HG03139 (cell line): ENCODE data around the gene MED15.

Experiments used
- ATAC-seq: cut with Tn5 transposase; IDR thresholded peaks from one replicate; pipeline ENCODE4 v1.9.1; 2021; ENCODE audit not compliant: unreplicated experiment

The MED15 gene

DNA sequence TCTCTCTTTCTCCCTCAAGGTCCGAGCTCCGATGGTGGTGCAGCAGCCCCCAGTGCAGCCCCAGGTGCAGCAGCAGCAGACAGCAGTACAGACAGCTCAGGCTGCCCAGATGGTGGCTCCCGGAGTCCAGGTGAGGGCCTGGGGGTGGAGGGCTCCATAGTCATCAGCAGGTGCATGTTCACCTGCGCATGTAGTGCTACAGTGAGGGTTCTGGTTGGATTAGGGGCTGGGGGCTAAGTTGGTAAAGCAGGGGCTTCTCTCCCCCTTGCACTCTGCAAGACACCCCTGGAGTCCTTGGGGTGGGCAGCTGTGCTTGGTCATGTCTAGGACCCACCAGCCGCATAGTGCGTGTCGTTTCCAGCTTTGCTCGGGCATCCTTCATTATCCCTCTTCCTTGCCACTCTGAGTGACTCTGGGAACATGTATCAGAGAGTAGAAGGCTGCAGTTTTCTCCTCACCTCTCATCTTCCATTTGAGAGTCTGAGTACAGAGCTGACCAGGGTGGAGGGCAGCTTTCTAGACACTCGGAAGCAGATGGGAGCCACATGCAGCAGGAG lies 61.2 kb downstream of the MED15 start:
- no peak for ATAC-seq

DNA sequence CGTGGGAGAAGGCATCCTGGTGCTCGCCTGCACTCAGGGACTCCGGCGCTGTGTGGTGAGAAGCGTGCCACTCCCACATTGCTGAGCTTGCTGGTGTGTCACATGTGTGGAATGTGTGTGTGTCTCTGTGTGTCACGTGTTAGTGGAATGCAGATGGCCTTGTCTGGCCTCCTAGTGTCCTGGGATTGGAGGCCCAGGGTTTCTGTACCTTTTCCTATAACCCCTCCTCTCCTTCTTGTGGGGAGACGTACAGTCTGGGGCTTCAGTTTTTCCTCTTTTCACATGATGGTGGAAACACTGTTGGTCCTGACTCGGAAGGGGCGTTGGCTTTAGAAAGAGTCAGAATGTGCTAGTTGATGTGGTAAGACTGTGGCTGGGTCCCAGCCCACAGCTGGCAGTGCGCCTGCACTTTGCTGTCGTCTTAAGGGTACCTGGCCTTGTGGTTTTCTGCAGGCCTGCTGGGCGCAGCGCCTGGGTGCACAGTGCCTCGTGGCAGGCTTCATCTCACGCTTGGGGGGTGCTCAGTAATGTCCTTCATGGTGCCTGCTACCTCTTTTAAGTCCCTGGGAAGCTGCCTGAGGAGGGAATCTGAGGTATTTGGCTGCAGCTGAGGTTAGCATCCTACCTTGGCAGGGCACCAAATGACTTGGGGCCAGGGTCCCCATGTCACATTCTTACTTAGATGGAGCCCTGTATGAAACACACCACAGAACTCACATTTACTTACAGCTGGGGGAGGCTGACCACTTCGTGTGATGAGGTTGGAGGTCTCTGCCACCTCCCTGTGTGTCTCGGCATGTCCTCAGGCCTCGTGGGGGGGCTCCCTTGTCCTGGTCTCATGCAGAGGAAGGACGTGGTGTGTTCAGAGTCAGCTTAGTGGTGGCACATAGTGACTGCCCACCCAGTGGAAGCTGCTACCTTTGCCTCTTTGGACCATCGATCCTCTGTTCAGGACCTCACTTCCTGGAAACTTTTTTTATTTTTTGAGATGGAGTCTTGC lies 61.9 kb downstream of the MED15 start:
- ATAC-seq: no peak

DNA sequence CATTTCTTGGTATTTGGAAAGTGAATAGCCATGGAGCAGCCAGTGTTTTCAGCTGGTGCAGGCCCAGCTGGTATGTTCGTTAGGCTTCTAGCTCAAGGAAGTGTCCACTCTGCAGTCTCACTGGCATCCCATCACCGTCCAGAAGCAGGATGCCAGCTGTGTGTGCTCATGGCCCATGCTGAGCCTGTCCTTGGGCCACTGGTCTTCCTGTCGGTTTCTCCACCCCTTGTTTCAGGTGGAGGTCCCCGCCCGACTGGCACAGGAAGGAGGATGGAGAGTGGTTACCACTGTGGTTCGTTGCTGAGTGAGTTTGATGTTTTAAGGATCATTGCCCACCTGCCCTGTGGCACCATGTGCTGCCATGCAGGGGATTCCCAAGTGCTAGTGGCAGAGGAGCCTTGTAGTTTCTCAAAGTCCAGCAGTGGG lies 63.7 kb downstream of the MED15 start:
- no peak for ATAC-seq

DNA sequence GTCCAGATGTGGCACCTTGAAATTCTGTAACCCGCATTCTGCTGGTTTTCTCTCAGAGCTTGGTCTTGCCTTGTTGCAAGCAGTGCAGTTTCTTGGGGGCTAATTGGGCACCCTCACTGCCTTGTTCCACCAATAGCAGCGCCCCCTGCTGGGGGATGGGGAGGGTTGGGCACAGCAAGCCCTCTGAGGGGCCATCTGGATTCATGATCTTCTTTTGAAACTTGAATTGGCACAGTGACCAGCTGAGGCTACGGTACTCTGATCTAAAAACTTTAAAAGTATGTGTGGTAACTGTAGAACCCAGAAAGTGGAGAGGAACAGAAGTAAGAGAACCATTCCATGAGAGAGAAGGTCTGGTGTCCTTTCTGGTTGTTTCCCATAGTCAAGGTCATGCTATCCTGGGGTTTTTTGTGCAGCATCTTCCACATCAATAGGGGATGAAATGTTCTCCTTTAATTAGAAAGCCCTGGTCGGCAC lies 64.2 kb downstream of the MED15 start:
- ATAC-seq: no peak

DNA sequence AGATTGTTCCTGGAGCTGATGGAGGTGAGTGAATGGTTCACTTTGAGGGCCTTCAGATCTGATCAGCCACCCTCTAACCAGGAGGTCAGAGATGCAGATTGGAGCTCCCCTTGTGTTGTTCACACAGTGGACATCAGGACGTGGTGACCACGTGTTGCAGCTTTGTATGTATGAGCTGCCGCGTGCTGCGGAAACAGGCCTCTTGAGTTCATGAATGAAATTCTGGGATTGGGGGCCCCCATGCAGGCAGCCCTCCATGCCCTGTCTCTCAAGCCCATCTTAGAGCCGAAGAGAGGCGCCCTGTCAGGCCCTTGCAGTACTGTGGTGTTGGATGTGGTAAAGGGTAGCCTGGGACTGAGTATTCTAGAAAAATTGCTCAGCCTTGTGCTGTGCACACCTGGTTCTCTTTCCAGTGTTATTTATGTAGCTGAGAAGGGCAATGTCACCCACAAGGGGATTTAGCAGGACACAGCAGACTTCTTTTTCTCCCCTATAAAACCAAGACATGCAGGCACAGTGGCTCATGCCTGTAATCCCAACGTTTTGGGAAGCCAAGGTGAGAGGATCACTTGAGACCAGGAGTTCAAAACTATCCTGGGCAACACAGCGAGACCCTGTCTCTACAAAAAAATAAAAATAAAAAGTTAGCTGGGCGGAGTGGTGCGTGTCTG lies 64.9 kb downstream of the MED15 start:
- ATAC-seq: no peak

DNA sequence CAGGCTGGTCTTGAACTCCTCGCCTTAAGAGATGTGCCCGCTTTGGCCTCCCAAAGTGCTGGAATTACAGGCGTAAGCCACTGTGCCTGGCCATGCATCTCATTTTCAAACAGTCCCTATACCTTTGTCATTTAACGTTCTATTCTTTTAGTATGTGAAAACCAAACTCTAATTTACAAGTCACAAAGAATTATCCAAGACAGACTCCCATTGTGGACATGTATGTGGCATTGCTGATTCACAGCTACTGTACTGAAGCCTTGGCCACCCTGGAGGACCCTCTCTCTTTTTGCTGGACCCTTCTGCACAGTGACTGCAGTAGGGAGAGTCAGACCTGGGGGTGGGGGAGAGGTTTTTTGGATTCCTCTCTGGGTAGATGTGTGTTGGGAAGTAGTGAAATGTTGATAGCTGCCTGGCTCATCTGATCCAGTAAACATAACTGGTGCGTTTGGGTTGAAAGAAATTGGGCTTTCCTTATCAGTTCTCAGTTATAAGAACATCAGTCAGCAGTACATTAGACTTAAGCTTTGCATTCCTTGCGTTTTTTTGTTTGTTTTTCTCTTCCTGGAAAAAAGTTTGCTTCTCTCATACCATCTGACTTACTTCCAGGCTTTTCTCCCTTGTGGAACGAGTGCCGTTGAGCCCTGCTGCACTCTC lies 65.9 kb downstream of the MED15 start:
- no peak for ATAC-seq

DNA sequence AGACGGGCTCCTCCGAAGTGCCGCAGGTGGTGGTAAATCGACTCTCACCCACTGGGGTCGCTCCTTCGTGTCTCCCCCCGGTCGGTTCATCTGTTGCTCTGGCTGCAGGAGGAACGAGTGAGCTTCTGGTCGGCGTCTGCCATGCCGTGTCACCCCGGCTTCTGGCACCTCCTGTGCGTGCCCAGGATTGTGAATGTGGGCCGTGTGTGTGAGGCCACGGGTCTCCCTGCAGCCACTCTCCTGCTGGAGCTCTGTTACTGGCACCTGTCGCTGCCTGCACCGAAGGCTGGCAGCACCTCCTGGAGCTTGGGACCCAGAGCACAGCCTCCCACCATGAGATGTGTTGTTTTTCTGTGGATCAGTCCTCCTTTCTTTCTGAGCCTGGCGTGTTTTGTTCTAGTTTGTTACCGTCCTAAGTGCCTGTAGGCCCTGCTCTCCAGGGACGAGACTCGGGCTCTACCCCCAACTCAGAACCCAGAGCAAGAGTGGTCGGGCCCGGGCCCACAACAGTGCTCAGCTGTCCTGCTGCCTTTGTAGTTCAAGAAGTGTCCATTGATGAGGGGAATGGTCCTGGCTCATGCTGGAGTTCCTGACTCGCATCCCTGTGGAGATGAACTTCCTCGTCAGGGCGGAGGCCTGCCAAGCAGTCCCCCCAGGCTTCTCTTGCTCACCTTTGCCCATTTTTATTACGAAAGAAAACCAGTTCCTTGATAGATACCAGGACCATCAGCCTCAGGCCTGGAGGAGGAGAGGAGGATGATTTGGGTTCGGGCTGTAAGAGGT lies 66.6 kb downstream of the MED15 start:
- ATAC-seq: no peak

DNA sequence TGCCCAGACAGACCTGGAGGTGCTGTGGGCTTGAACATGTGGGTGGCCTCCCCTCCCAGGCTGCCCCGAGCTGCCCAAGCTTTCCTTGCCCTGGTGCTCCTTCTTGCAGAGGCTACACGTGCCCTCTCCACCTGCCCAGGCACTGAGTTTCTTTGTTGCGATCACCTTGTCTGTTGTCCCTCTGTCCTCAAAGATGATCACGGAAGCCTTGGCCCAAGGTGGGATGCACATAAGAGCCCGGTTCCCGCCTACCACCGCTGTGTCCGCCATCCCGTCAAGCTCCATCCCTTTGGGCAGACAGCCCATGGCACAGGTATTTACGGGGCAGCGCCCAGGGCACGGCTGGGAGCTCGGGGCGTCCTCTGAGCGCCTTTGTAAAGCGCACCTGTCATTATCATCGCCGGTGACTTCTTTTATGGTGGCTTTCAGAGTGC lies 67.5 kb downstream of the MED15 start:
- no peak for ATAC-seq

DNA sequence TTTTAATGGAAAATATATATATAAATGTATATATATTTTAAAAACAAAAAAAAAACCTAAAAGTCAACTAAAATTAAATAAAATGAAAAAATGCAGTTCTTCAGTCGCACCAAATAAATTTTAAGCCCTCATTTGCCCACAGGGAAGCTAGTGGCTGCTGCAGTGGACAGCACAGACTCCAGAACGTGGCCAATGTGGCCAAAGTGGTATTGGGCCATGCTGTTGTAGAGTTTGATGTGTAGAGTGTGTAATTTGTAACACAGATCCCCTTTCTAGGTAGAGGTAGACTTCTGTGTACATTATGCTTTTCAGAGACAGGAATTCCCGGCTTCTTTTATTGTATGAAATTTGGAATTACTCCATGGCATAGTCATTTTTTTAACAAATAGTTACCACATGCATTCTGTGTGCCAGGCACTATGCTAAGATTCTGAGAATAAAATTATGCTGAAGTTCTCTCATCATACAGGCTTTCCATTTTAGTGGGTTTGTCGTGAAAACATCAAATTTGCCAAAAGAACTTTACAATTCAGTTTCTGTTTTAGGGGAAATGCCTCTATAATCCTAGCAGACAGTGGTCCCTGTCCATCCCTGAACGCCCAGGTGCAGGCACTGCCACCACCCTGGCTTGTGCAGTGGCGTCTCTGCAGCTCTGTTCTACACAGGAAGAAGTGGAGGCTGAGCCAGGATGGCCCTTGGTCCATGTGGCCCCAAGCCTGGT lies 68.5 kb downstream of the MED15 start:
- ATAC-seq: no peak

DNA sequence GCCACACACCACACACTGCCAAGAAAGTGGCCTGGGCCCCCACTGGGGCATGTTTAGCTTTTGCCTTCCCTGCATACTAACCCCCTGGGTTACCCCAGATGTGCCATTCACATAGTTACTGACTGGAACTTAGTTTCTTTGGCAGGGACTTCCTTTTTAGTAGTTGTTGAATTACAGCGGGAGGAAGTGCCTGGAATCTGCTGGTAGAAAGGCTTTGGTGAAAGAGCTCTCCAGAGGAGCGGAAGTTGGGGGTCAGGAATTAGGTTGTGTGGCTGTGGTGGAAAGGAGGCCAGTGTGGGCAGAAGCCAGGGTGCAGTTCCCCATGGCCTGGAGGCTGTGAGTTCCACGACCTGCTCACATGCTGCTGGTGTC lies 69.0 kb downstream of the MED15 start:
- no peak for ATAC-seq

DNA sequence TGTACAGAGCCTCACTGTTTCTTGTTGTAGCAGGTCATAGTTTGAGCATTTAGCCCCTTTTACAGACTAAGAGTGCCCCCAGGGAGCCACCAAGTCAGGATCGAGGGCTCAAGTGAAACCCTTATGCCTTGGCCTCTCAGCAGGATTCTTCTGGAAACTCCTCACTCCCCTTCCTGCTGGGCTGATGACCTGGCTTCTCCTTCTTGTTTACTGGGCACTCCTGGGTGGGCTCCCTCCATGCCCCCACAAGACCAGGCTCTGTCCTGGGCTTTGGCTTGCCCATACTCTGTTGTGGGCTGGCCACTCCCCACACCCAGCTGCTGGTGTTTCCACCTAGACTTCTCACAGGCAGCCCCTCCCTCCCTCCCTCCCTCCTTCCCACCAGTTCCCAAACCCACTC lies 69.6 kb downstream of the MED15 start:
- ATAC-seq: no peak

DNA sequence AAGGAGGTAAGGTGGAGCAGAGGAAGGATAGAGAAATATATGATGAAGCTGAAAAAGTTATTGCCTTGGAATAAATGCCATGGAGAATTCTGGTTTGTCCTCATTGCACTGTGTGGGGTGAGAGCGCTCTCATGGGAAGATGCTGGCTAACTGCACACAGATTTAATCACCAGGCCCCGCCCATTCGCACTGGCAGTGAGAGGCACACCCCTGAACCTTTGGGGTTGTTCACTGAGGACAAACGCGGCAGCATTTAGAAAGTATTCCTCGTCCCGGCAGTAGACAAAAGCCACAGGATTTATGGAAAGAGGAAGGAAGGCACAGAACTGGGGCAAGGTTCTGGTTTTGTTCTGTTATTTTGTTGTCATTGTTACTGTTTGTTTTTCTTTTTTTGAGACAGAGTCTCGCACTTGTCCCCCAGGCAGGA lies 70.2 kb downstream of the MED15 start:
- no peak for ATAC-seq

DNA sequence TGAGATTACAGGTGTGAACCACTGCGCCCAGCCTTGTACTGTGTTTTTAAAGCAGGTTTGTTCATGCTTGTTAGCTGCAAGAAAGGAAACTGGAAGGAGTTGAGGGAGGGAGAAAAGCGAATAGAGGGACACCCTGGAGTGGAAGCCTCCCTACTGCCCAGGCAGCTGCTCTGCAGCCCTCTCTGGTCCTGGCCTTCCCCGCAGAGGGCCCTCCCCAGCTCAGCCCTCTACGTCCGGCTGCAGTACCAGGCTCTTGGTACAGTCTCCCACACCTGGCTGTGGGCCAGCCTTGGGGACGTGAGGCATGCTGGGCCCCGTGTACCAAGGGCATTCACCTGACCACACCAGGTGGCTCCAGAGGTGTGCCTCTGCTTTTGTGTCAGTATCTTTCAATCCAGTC lies 70.8 kb downstream of the MED15 start:
- no peak for ATAC-seq

DNA sequence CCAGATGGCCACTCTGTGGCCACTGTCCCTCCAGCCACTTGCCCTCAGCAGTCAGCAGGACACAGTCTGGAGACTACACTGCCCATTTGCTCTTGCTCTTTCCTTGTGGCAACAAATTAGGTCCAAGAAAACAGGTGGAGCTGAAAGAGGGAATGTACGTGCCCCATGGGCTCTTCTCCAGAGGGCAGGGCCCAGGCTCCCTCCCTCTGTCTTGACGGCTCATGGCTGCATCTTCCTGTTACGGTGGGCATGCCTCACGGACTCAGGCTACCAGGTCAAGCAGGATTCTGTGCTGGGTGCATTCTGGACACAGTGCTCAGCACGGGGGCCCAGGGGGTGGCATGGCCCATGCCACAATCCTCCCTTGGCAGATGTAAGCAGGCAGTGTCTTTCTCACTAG lies 71.3 kb downstream of the MED15 start:
- no peak for ATAC-seq

DNA sequence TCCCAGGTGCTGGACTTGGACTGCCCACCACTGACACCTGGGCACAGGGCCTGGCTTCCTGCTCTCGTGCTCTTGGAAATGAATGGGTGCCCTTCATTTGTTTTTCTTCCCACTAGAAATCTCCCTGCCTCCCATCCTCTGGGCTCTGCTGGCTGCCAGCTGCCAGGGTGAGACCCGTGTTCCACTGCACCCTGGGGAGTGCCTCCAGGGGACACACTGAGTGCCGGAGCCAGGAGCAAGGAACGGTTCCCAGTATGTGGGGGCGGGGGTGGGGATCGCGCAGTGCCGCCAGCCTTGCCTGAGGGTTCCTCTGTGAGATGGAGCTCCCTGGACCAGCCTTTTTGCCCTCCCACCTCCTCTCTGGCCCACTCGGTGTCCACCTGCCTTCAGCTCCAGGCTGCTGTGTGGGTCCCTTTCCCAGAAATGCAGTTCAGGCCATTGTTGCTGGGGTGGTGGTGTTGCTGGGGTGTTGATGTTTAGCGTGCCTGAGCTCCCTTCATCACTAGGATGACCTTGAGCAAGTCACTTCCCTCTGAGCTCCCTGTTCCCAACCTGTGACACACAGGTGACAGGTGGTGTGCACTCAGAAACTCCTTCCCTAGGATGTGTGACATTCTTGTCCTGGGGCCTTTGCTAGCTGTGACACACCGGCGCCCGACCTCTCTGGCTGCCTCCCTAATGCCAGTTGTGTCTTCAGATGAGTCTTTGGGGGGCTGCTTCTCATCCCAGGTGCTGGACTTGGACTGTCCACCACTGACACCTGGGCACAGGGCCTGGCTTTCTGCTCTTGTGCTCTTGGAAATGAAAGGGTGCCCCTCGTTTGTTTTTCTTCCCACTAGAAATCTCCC lies 72.1 kb downstream of the MED15 start:
- ATAC-seq: no peak

DNA sequence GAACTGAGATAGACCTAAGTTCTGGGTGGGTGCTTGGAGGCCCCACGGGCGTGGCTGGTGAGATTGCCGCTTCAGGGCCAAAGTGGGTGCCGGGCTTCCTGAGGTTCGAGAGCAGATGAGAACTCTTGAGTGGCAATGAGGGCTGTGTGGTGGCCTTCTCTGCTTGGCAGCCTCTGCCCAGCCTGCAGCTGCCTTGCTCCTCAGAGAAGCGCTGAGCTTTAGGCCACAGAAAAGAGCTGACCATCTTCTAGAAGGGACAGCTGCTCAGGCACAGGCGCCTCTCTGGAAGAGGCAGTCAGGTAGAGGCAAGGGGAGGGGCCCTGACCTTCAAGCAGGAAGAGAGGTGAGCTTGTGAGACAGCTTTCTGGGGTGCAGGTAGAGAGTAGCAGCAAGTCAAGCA lies 72.8 kb downstream of the MED15 start:
- ATAC-seq: no peak

DNA sequence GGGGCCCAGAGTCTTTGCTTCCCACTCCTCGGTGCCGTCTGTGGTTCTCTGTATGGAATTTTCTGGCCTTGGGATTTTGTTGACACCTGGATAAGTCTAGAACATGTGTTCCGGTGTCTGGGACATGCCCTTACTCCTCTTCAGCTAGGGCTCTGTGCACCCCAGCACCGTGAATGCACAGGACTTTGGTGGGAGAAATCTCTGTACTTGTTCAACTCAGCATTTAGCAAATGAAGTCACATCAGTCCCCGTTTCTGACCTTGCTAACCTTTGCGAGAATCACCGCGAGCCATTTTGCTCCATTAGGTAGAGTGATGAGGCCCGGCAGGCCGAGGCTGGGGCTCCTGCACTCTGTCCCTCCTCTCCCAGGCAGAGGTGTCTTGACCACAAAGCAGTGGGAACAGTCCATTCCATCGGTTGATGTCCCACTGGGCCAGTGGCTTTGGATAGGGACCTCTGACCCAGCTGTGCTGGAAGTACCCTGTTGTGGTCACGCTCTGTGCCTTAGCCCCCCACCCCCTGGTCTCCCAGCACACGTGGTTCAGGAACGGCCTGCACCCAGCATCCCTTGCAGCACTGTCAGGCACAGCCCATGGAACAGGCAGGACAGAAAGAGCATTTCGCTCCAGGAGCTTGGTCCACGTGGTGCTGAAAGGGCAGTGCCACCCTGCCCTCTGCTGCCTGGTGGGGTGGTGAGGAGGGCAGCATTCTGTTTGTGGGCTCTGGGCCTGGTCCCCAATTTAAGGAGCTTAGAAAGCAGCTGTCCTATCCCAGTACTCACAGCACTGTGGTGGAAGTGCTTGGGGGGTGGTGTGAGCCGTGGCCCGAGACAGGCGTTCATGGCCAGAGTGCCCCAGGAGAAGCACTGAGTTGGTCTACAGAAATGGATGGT lies 73.4 kb downstream of the MED15 start:
- ATAC-seq: no peak
